Lower leg skin (tissue), 4 donors: Measurements from ENCODE around the gene JAG2. TPM values are rescaled to one million over a fixed set of nuclear protein-coding genes. Genes with fewer than 3 reads are reported as not detected.

Experiments
- DNase-seq, 2 donors: peaks; one replicate each; pipeline ENCODE4 v3.0.0-alpha.2; 2019; ENCODE audit warnings: low spot score in 2 of 2
- H3K4me3 ChIP-seq: fragments of 200-600 bp; sonication (generic); 2 replicates; pipeline ENCODE4 v1.5.1; 2017; ENCODE audit warnings: mild to moderate bottlenecking, low read depth; ENCODE audit not compliant: poor library complexity, severe bottlenecking
- CTCF ChIP-seq, 3 donors: fragments of 450-650 bp; IDR thresholded peaks; one replicate each; pipeline ENCODE4 v1.5.1; 2016; ENCODE audit warnings: antibody characterized with exemption in 3 of 3, mild to moderate bottlenecking in 3 of 3, moderate library complexity in 2 of 3
- POLR2A ChIP-seq, 2 donors: fragments of 450-650 bp; IDR thresholded peaks; one replicate each; pipeline ENCODE4 v1.6.1; 2016 to 2017; ENCODE audit warnings: antibody characterized with exemption in 2 of 2, mild to moderate bottlenecking in 1 of 2, moderate library complexity in 1 of 2
- WGBS, 2 donors: methylation state at CpG; one replicate each; pipeline ENCODE4 v1.1.5; 2018; 5-methylcytosine and 5-hydroxymethylcytosine counted together
- intact Hi-C: fragments of 100-400 bp; cut with DNase I; formaldehyde crosslinking; loops from one replicate; pipeline ENCODE4 v1.15.0; 2023; ENCODE audit warnings: low total_unique reads
- total RNA-seq, 4 donors: library from RNA; depleted of rRNA; stranded (reverse); fragments of >200 nt; gene quantifications; one replicate each; pipeline ENCODE4 v1.1.0, GENCODE V29; 2016

JAG2 gene
- total RNA-seq, 4 donors from 2014 or later: 50.4 to 96.1 (median 63.1) TPM

- DNase-seq: peak in 1 of 2 donors; percentile 83
- 91 to 96% methylated on average over 19 to 22 of the region's 28 CpGs for WGBS, 2 donors
- H3K4me3 ChIP-seq: no peak overlapping the region
Observed at GRCh38 chr14:105145381-105146180, 23.0 kb downstream of the JAG2 start.

GRCh38 chr14:105144666-105145380 lies 23.8 kb downstream of the JAG2 start:
- intact Hi-C loops: no loop called here

More at GRCh38 chr14:105145381-105146180, 23.0 kb downstream of the JAG2 start:
- no peak for TF ChIP-seq CTCF (IDR thresholded peaks at IDR 0.05)
- TF ChIP-seq POLR2A (IDR thresholded peaks at IDR 0.05): no peak
- intact Hi-C loops: no loop called here

GRCh38 chr14:105144026-105144665 lies 24.4 kb downstream of the JAG2 start:
- TF ChIP-seq POLR2A (IDR thresholded peaks at IDR 0.05) (no peak), CTCF (IDR thresholded peaks at IDR 0.05) (no peak)
- 77 to 86% methylated on average over 10 to 14 of the region's 16 CpGs for WGBS, 2 donors
- peak in 1 of 2 donors; percentile 75 for DNase-seq
- intact Hi-C loops: no loop called here
- no peak overlapping the region for H3K4me3 ChIP-seq

More at GRCh38 chr14:105144666-105145380, 23.8 kb downstream of the JAG2 start:
- peak in 1 of 2 donors; percentile 82 for DNase-seq
- WGBS, 2 donors: 85 to 94% methylated on average over 7 to 15 of the region's 32 CpGs
- H3K4me3 ChIP-seq: no peak overlapping the region
- no peak for TF ChIP-seq CTCF (IDR thresholded peaks at IDR 0.05)
- TF ChIP-seq POLR2A (IDR thresholded peaks at IDR 0.05): no peak

- no peak overlapping the region for H3K4me3 ChIP-seq
- DNase-seq: peak in 1 of 2 donors; percentile 82
- no peak for TF ChIP-seq CTCF (IDR thresholded peaks at IDR 0.05)
- TF ChIP-seq POLR2A (IDR thresholded peaks at IDR 0.05): no peak
- 90 to 93% methylated on average over 24 to 27 of the region's 27 CpGs for WGBS, 2 donors
- intact Hi-C loops: no loop called here
Observed at GRCh38 chr14:105143451-105144025, 25.0 kb downstream of the JAG2 start.

GRCh38 chr14:105142651-105143450 lies 25.7 kb downstream of the JAG2 start:
- DNase-seq: peak in 1 of 2 donors; percentile 81

More at GRCh38 chr14:105142651-105143450, 25.7 kb downstream of the JAG2 start:
- intact Hi-C loops: no loop called here
- no peak overlapping the region for H3K4me3 ChIP-seq
- WGBS, 2 donors: 96 to 97% methylated on average over 46 to 57 of the region's 60 CpGs
- no peak for TF ChIP-seq POLR2A (IDR thresholded peaks at IDR 0.05)
- TF ChIP-seq CTCF (IDR thresholded peaks at IDR 0.05): no peak
